ENCODE measurements around the gene ARHGEF4. TPM values are rescaled to one million over a fixed set of nuclear protein-coding genes. Genes with fewer than 3 reads are reported as not detected.

The ARHGEF4 gene
- total and polyA plus RNA-seq, 2 donors from 2014 or later = 0.90 to 0.94 TPM

GRCh38 chr2:131027566-131028528 is 191.1 kb downstream of the ARHGEF4 start:
- intact Hi-C loops (cut with DNase I) = no loop called here
- Histone ChIP-seq H3K9me3 (ENCODE audit: control insufficient read depth in 2 of 3, insufficient read depth in 1 of 3, low read length in 3 of 3) (no peaks in the 10 kb centered on the region), H3K27me3 (ENCODE audit: control insufficient read depth, insufficient read depth, low read length) (no peaks in the 10 kb centered on the region), H3K9ac (ENCODE audit: low read length in 3 of 3) (no peak overlapping the region), H3K4me1 (ENCODE audit: control insufficient read depth in 2 of 3, insufficient read depth in 2 of 3, low read depth in 1 of 3, low read length in 3 of 3) (no peaks in the 10 kb centered on the region), H3K4me3 (ENCODE audit: low read length in 3 of 3) (no peak overlapping the region), H3K36me3 (ENCODE audit: control insufficient read depth in 2 of 3, insufficient read depth in 3 of 3, low read length in 3 of 3) (no peaks in the 10 kb centered on the region), H3K27ac (ENCODE audit: low read depth in 2 of 2, low read length in 2 of 2) (no peak overlapping the region)
- FAIRE-seq = no peak
- no peak for TF ChIP-seq CTCF (IDR thresholded peaks at IDR 0.05; ENCODE audit: borderline replicate concordance, extremely low read depth, insufficient read depth)
- DNase-seq = peak in 1 of 5 donors; percentile 7

DNA sequence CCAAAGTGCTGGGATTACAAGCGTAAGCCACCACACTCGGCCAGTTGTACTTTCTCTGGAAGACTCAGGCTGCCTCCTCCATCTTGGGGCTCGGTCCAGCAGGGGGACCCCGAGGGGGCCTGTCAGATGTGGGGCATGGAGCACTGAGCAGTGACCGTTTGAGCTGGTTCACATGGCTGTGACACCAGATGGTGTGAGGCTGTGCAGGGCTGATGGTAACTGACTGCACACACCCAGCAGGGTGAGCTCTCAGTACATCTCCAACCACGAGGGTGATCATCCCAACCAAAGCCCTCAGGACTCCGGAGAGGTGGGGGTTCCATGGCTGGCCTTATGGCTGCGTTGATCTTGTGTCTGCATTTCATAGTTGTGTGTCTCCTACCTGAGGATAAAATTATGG is 193.1 kb downstream of the ARHGEF4 start:
- Histone ChIP-seq H3K27me3 (ENCODE audit: control insufficient read depth, insufficient read depth, low read length) (peaks cover 6% of the 10 kb centered on the region), H3K4me1 (ENCODE audit: control insufficient read depth in 2 of 3, insufficient read depth in 2 of 3, low read depth in 1 of 3, low read length in 3 of 3) (peaks cover 0 to 4% (median 0%) of the 10 kb centered on the region in 3 donors), H3K9ac (ENCODE audit: low read length in 3 of 3) (no peak overlapping the region), H3K36me3 (ENCODE audit: control insufficient read depth in 2 of 3, insufficient read depth in 3 of 3, low read length in 3 of 3) (no peaks in the 10 kb centered on the region), H3K9me3 (ENCODE audit: control insufficient read depth in 2 of 3, insufficient read depth in 1 of 3, low read length in 3 of 3) (no peaks in the 10 kb centered on the region), H3K27ac (ENCODE audit: low read depth in 2 of 2, low read length in 2 of 2) (no peak overlapping the region), H3K4me3 (ENCODE audit: low read length in 3 of 3) (no peak overlapping the region)
- no peak for FAIRE-seq
- TF ChIP-seq CTCF (IDR thresholded peaks at IDR 0.05; ENCODE audit: borderline replicate concordance, extremely low read depth, insufficient read depth) = no peak
- DNase-seq = peak in 1 of 5 donors; percentile 59
- intact Hi-C loops (cut with DNase I) = no loop called here

DNA sequence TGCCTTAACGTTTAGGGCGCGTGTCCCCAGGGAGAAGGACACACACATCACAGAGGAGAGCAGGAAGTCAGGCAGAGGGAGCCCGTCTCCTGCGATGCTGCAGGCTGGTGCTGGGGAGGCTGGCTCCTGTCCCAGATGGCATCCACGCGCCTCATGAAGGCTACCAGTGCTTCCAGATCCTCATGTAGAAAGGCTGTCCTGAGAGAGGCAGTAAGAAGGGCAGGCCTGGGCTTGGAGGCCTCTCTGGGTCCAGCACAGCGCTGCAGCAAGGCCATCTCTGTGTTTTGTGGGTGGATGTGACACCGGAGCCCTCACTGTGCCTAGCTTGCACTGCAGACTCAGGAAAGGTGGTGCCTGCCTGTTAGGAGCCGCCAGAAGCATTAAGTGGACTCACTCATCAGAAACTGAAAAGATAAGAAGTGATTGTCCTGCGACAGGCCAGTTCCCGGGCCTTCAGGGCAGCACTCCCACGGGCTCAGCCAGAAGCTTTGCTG is 193.8 kb downstream of the ARHGEF4 start:
- intact Hi-C loops (cut with DNase I) = no loop called here
- DNase-seq (peak in 2 of 5 donors; percentile 6 to 46), FAIRE-seq (no peak)
- Histone ChIP-seq H3K27me3 (ENCODE audit: control insufficient read depth, insufficient read depth, low read length) (peaks cover 6% of the 10 kb centered on the region), H3K4me1 (ENCODE audit: control insufficient read depth in 2 of 3, insufficient read depth in 2 of 3, low read depth in 1 of 3, low read length in 3 of 3) (peaks cover 0 to 4% (median 0%) of the 10 kb centered on the region in 3 donors), H3K27ac (ENCODE audit: low read depth in 2 of 2, low read length in 2 of 2) (no peak overlapping the region), H3K36me3 (ENCODE audit: control insufficient read depth in 2 of 3, insufficient read depth in 3 of 3, low read length in 3 of 3) (no peaks in the 10 kb centered on the region), H3K4me3 (ENCODE audit: low read length in 3 of 3) (no peak overlapping the region), H3K9me3 (ENCODE audit: control insufficient read depth in 2 of 3, insufficient read depth in 1 of 3, low read length in 3 of 3) (no peaks in the 10 kb centered on the region), H3K9ac (ENCODE audit: low read length in 3 of 3) (no peak overlapping the region)
- no peak for TF ChIP-seq CTCF (IDR thresholded peaks at IDR 0.05; ENCODE audit: borderline replicate concordance, extremely low read depth, insufficient read depth)

Data from kidney (tissue), 14 donors.